Chondrocyte (in vitro differentiated cells): ENCODE data around the gene KMT2E. TPM values are rescaled to one million over a fixed set of nuclear protein-coding genes. Genes with fewer than 3 reads are reported as not detected.

Source experiments
- DNase-seq: peaks from one replicate; pipeline ENCODE4 v3.0.0; 2021; ENCODE audit warnings: mixed read lengths, low spot score
- H3K27ac Mint-ChIP-seq: one replicate; pipeline ENCODE4 v1.8.0; 2021; ENCODE audit warnings: mild to moderate bottlenecking, moderate library complexity, mixed read lengths; ENCODE audit not compliant: unreplicated experiment
- H3K27me3 Mint-ChIP-seq: 2 replicates; pipeline ENCODE4 v1.8.0; 2021; ENCODE audit warnings: low read depth, mixed read lengths
- H3K36me3 Mint-ChIP-seq: 2 replicates; pipeline ENCODE4 v1.8.0; 2021; ENCODE audit warnings: low read depth, mixed read lengths
- H3K4me1 Mint-ChIP-seq: 2 replicates; pipeline ENCODE4 v1.8.0; 2021; ENCODE audit warnings: low read depth, mild to moderate bottlenecking, mixed read lengths
- H3K4me3 Mint-ChIP-seq: one replicate; pipeline ENCODE4 v1.8.0; 2021; ENCODE audit warnings: mild to moderate bottlenecking, moderate library complexity, mixed read lengths; ENCODE audit not compliant: unreplicated experiment
- H3K9me3 Mint-ChIP-seq: 2 replicates; pipeline ENCODE4 v1.8.0; 2021; ENCODE audit warnings: low read depth, mixed read lengths
- CTCF ChIP-seq: fragments of 200-600 bp; sonication (generic); IDR thresholded peaks from 2 replicates; pipeline ENCODE4 v1.5.0; 2021; ENCODE audit warnings: antibody characterized with exemption, mild to moderate bottlenecking, moderate library complexity
- total RNA-seq: library from RNA; stranded (reverse); gene quantifications from 3 replicates; pipeline ENCODE4 v1.2.1, GENCODE V29; 2021

KMT2E gene
- total RNA-seq, 1 donor from 2014 or later = 63.1 TPM

- no peaks in the 10 kb centered on the region for H3K9me3 Mint-ChIP-seq
- H3K27me3 Mint-ChIP-seq = no peaks in the 10 kb centered on the region
- no peak overlapping the region for H3K4me3 Mint-ChIP-seq
- no peak for TF ChIP-seq CTCF
- no peak overlapping the region for H3K27ac Mint-ChIP-seq
- DNase-seq = no peak
- H3K36me3 Mint-ChIP-seq = no peaks in the 10 kb centered on the region
- peaks cover 59% of the 10 kb centered on the region for H3K4me1 Mint-ChIP-seq
Measured at GRCh38 chr7:104990983-104991382, 23.0 kb upstream of the KMT2E start.

- Mint-ChIP-seq H3K27ac (peak overlapping the region; percentile 63), H3K4me1 (peaks cover 60% of the 10 kb centered on the region), H3K27me3 (no peaks in the 10 kb centered on the region), H3K4me3 (no peak overlapping the region), H3K9me3 (no peaks in the 10 kb centered on the region), H3K36me3 (no peaks in the 10 kb centered on the region)
- no peak for TF ChIP-seq CTCF
- DNase-seq = no peak
Measured at GRCh38 chr7:104992306-104992705, 21.7 kb upstream of the KMT2E start.

GRCh38 chr7:104993217-104993862, 20.7 kb upstream of the KMT2E start:
- peak overlapping the region; percentile 66 for H3K27ac Mint-ChIP-seq
- H3K9me3 Mint-ChIP-seq = no peaks in the 10 kb centered on the region
- DNase-seq = no peak
- H3K4me3 Mint-ChIP-seq = no peak overlapping the region
- H3K36me3 Mint-ChIP-seq = no peaks in the 10 kb centered on the region
- H3K27me3 Mint-ChIP-seq = no peaks in the 10 kb centered on the region
- H3K4me1 Mint-ChIP-seq = peaks cover 58% of the 10 kb centered on the region
- TF ChIP-seq CTCF = no peak

GRCh38 chr7:104998040-104998752, 15.8 kb upstream of the KMT2E start:
- TF ChIP-seq CTCF = no peak
- Mint-ChIP-seq H3K4me1 (peaks cover 88% of the 10 kb centered on the region), H3K27ac (no peak overlapping the region), H3K4me3 (no peak overlapping the region), H3K9me3 (no peaks in the 10 kb centered on the region), H3K27me3 (no peaks in the 10 kb centered on the region), H3K36me3 (no peaks in the 10 kb centered on the region)
- no peak for DNase-seq

- no peak overlapping the region for H3K4me3 Mint-ChIP-seq
- no peaks in the 10 kb centered on the region for H3K36me3 Mint-ChIP-seq
- H3K4me1 Mint-ChIP-seq = peaks cover 88% of the 10 kb centered on the region
- H3K27me3 Mint-ChIP-seq = no peaks in the 10 kb centered on the region
- H3K27ac Mint-ChIP-seq = peak overlapping the region; percentile 97
- TF ChIP-seq CTCF = no peak
- no peaks in the 10 kb centered on the region for H3K9me3 Mint-ChIP-seq
- DNase-seq = no peak
Measured at GRCh38 chr7:105000200-105000599, 13.8 kb upstream of the KMT2E start.
